Activated CD4-positive, alpha-beta T cell treated with anti-CD3 and anti-CD28 coated beads, Interleukin-2, Interleukin-4, amounts not matched to agents 100 ng/mL and 50 ng/mL, durations not matched to agents 16 hours and 8 hours (primary cell): ENCODE measurements around the gene ELOVL2.
A peak's percentile ranks its signal among the peaks of the same experiment; 100 is the strongest.
"Not testable (repeated sequence)": the region's sequence is repeated elsewhere in the genome, so short reads cannot be mapped to it uniquely, and the experiment has no call there.

Experiments used
- DNase-seq: peaks from one replicate; pipeline ENCODE4 v3.0.0-alpha.2; 2020; ENCODE audit warnings: low spot score

The ELOVL2 gene, protein sequence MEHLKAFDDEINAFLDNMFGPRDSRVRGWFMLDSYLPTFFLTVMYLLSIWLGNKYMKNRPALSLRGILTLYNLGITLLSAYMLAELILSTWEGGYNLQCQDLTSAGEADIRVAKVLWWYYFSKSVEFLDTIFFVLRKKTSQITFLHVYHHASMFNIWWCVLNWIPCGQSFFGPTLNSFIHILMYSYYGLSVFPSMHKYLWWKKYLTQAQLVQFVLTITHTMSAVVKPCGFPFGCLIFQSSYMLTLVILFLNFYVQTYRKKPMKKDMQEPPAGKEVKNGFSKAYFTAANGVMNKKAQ

DNA sequence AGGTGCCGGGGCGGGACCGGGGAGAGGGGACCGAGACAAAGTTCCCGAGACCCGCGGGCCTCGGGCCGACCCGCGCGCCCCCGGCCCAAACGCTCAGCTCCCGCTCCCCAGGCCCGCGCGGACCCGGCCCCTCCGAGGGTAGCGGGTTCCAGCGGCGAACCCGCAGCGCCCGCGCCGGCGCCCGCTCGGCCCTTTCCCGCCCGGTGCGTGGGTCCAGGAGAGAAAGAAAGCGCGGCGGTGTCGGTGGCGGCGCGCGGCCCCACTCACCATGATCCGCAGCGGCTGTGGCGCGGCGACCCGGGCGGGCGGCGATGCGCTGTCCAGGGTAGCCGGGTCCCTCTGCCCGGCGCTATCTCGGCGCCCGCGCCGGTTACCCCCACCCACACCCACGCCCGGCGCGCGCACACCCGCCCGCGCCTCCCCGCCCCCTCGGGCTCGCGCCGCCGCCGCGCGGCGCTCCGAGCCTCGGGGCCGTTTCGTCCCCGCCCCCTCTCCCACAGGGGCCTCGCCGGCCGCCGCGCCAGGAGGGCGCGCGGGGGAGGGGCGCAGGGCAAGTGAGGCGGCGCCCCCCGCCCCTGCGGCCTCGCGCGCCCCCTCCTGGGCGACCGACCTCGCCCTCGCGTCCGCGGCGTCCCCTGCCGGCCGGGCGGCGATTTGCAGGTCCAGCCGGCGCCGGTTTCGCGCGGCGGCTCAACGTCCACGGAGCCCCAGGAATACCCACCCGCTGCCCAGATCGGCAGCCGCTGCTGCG lies at the start of gene ELOVL2:
ELOVL2 (minus strand) TSS at position 345 of the 751 bp plus-strand sequence; CDS start at position 270, 75 bp downstream.
- peak; percentile 11 for DNase-seq

DNA sequence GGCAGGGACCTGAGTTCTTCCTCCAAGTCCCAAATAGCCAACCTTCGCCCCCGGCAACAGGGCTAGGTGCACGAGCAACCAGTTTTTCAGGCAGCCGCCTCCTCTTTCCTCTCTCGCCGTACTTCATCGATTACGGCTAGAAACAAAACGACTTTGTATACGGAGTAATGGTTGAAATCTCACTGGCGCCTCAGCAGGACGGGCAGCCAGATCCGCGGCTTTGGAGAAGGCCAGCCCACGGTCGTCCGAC lies 49.2 kb upstream of the ELOVL2 start:
- no peak for DNase-seq

DNA sequence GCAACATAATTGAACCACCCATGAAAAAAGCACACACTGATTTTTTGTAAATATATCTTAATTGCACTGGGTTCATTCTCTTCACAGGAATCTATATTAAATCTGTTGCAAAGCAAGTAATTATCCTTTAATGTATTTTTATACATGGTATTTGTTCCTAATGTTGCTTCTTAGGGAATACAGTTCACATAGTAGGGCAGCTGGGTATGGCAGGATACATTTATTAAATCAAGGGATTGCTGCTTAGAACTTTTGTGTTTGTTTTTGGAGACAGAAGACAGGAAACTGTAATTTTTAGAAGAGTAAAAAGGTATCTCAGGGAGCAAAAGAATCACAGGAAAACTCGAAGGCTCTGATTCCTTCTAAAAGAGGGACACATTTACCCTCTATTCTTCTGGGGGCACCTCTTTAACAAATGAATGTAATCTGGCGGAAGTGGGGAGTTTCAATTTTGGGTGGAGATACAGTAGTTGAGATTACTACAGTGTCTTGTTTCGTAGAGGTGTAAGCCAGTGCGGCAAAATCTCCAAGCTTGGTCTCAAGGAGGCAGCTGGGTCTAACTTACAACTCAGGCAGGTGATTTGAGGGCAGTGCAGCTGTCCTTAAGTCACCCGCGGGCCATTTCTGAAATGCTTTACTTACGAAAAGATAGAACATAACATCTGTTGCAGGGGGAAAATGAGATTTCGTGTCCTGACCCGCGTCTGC lies 48.7 kb upstream of the ELOVL2 start:
- peak; percentile 45 for DNase-seq

DNA sequence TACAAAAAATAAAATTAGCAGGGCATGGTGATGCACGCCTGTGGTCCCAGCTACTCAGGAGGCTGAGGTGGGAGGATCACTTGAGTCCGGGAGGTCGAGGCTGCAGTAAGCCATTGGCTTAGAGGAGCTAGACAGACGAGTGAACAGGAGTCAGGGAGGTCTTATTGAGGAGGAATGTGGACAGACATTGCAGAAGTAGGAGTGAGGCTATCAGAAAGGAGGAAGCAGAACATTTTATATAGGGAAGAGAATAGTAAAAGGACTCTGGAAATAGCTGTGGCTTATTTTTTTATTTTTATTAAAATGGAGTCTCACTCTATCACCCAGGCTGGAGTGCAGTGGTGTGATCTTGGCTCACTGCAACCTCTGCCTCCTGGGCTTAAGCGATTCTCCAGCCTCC lies 47.0 kb upstream of the ELOVL2 start:
- DNase-seq, result not testable (repeated sequence)

DNA sequence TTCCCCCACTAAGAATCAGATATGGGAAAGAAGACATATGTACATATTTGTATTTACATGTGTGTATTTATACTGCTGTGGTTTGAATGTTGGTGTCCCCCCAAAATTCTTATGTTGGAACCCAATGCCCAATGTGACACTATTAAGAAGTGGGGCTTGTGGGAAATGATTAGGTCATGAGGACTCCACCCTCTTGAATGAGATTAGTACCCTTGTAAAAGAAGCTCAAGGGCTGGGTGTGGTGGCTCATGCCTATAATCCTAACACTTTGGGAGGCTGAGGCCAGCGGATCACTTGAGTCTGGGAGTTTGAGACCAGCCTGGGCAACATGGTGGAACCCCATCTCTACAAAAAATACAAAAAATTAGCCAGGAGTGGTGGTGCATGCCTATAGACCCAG lies 45.6 kb upstream of the ELOVL2 start:
- DNase-seq, result no peak

DNA sequence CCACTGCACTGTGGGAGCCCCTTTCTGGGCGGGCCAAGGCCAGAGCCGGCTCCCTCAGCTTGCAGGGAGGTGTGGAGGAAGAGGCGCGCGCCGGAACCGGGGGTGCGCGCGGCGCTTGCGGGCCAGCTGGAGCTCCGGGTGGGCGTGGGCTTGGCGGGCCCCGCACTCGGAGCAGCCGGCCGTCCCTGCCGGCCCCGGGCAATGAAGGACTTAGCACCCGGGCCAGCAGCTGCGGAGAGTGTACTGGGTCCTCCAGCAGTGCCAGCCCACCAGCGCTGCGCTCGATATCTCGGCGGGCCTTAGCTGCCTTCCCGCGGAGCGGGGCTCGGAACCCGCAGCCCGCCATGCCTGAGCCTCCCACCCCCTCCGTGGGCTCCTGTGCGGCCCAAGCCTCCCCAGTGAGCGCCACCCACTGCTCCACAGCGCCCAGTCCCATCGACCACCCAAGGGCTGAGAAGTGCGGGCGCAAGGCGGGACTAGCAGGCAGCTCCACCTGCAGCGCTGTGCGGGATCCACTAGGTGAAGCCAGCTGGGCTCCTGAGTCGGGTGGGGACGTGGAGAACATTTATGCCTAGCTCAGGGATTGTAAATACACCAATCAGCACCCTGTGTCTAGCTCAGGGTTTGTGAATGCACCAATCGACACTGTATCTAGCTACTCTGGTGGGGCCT lies 43.2 kb upstream of the ELOVL2 start:
- DNase-seq, result not testable (repeated sequence)

DNA sequence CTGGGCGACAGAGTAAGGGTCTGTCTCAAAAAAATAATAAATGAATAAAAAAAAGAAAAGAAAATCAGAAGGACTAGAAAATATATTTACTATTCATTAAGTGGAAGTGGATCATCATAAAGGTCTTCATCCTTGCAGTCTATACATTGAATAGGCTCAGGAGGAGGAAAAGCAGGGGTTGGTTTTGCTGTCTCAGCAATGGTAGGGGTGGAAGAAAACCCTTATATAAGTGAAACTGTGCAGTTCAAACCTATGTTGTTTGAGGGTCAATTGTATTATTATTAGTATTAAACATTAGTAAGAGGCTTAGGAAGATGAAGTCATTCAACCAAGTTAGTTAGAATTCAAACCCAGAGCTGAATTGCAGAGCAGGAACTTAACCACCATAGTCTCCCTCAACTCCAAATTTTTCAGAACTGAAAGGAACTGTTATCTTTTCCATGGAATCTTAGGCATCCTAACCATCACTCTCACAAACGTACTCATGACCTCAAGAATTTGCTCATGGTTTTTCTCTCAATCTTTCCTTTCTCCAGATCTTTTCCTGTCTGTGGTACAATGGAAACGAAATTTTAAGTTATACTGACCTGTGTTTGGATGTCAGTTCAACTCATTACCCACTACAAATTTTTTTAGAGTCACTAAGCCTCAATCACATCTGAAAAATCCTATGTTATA lies 41.8 kb upstream of the ELOVL2 start:
- DNase-seq, result no peak

DNA sequence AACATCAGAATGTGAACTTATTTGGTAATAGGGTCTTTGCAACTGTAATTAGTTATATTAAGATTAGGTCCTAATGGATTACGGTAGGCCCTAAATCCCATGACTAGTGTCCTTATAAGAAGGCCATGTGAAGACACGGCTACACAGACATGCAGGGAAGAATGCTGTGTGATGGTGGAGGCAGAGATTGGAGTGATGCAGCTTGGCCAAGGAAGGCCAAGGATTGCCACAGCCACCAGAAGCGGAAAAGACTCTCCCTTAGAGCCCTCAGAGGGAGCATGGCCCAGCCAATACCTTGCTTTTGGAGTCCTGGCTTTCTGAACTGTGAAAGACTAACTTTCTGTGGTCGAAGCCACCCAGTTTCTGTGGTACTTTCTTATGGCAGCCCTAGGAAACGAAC lies 39.9 kb upstream of the ELOVL2 start:
- DNase-seq, result no peak

DNA sequence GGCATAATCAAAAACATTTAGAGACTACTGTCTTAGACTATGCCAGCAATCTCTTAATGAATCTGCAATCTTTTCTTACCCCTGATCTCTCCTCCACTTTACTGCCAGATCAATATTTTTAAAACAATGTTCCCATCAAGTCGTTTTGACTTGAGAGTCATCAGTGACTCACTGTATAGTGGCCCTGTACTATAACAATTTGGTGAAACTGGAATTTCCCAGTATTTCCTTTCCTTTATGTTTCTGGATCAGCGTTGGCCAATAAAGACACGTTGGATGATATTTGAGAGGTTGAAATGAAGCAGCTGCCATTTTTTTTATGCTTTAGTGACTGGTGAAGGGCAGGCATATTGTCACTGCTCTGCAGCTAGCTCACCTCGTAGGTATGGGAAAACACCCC lies 39.4 kb upstream of the ELOVL2 start:
- no peak for DNase-seq

DNA sequence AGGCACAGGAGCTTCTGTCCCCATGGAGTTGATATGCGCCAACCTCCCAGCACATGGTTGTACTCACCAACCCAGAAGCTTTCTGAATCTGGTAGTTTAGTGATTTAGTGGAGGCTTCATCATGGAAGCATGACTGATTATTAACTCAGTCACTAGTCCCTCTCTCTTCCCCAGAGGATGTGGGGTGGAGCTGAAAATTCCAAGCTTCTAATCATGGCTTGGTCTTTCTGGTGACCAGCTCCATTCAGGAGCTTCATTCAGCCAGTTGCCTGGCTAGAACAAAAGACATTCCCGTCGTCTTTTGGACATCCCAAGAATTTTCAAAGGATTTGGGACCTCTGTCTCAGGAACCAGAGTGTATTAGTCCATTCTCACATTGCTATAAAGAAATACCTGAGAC lies 36.2 kb upstream of the ELOVL2 start:
- no peak for DNase-seq

DNA sequence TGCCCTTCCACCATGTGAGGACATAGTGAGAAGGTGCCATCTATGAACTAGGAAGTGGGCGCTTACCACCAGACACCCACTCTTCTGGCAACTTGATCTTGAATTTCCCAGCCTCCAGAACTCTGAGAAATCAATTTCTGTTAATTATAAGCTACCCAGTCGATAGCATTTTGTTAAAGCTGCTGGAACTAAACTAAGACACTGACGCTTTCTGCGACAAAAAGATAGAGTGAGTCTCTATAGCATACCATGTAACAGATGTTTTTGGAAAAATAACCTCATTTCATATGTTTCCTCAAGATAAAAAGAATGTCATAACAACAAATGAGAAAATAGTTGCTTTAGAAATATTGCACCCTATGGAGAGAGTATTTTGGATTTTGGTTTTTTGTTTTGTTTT lies 34.2 kb upstream of the ELOVL2 start:
- DNase-seq, result no peak

DNA sequence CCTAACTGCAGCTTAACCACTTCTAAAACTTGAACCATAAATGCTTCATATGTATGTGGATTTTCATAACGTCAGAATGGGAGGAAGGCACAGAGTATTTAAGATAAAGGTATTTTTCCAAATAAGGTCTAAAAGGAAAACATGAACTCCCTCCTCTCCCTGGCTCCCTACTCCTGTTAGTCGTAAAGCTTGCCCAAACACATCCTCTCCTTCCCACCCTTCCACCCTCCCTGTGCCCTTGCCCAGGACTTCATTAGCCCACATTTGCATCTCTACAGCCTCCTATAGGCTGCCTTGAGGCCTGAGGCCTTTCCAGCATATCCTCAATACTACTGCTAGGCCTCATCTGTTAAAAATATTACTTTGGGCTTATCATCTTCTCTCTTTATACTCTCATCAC lies 32.4 kb upstream of the ELOVL2 start:
- DNase-seq, result no peak

DNA sequence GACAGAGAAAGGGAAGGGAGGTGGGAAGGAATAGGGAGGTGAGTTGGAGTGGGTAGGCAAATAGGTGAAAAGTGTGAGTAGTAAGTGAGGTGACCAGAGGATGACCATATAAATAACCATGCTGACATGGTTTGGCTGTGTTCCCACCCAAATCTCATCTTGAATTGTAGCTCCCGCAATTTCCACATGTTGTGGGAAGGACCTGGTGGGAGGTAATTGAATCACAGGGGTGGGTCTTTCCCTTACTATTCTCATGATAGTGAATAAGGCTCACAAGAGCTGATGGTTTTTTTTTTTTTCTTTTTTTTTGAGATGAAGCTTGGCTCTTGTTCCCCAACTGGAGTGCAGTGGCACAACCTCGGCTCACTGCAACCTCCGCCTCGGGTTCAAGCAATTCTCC lies 28.0 kb upstream of the ELOVL2 start:
- no peak for DNase-seq

DNA sequence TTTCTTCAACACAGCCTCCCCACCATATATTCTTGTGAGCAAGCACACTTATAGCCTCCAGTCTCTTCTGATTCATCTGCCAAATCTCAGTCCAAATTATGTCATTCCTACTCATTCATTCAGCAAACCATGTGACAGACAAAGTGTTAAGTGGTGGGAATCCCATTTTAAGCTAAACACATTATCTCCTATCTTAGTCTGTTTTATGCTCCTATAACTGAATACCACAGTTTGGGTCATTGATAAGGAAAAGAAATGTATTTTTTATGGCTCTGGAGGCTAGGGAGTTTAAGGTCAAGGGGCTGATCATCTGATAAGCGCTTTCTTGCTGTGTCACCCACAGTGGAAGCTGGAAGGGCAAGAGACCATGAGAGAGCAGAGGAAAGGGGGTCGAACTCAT lies 25.7 kb upstream of the ELOVL2 start:
- no peak for DNase-seq

DNA sequence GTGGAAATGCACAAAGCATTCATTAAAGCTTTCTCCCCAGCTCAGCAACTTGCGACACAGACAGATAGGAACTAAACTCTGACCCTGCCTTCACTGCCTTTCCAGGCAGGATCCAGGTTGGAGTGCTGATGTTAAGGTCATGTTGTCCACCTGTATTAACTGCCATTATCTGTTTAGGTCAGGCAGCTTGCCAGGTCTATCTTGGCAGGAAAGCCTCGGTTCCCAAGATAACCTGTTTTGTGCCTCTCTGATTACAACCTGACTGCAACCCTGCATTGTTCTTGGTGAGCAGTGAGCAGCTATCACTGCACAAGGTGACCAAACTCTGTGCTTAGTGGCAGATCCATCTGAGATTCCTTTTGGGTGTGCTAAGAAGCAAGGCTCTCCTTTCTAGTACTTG lies 23.2 kb upstream of the ELOVL2 start:
- DNase-seq, result no peak

DNA sequence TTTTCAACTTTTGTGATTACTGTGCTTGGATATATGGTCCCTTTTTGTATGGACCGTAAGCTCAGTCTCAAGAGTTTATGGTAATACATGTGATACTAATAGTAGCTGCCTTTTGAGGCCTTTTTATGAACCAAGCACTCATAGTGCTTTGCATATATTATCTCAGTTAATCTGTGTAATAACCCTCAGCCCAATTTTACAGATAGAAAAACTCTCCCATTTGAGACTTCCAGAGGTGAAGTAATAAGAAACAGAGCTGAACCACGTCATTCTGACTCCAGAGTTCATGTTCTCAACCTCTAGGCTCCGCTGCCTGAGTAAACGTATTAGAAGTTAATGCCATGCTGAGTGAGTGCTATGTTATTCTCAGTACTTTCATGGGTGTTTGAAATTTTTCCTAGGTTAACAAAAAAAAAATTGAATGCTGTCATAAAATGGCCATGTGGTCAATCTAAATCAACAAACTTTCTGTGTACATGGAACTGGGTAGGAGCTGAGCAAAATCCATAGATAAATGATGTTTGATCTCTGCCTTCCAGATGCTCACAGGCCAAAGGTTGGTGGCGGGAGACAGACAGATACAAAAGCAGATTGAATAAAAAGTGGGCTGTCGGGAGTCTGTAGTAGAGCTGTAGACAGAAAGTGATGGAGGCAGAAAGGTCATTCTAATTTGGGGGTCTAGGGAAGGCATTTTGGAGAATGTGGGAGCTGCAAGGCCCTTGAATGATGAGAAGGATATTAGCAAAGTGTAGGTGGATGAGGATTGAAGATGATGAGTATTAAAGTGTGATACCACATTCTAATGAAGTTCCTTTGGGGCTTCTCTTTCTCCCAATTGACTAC lies 22.6 kb upstream of the ELOVL2 start:
- no peak for DNase-seq

DNA sequence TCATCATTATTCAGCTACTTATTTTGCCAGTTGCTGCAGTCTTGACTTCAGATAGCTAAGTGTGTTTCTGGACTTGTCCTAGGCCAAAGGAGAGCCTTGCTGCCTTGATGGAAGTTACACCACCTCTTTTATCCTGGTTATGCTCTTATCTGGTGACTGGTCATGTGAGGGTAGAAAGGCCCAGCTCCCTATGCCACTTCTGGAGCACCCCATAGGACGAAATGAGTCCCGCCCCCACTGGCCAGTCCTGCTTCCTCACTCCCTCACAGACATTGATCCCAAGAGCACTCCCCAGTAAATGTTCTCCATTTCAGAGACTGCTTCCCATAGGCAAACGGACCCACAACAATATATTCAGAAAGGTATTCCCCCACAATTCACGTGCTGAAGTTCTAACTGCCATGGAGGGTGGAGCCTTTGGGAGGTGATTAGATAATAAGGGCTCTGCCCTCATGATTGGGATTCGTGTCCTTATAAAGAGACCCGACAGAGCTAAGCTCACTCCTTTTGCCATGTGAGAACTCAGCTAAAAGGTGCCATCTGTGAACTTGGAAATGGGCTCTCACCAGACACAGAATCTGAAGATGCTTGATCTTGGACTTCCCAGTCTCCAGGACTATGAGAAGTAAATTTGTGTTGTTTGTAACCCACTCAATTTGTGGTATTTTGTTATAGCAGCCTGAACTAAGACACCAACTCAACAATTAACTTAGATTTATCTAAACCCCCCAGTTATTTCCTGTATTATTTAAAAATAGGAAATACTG lies 21.5 kb upstream of the ELOVL2 start:
- DNase-seq, result no peak

DNA sequence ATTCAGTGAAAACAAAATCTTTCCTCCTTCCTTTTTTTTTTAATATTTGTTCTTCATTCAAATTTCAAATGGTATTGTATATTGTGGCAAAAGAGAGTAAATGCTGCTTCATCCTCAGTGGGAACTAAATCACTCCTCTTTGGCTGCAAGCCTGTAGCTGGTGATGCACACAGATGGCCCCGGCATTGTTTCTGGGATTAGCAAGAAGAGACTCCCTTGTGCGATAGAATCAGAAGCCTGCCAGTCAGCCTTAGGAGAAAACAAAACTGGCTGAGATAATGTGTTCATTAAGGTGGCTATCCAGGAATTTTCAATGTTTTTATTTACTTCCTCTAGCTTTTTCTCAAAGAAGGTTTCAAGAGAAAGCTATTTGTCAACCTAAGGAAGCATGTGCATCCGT lies 20.7 kb upstream of the ELOVL2 start:
- DNase-seq, result no peak

DNA sequence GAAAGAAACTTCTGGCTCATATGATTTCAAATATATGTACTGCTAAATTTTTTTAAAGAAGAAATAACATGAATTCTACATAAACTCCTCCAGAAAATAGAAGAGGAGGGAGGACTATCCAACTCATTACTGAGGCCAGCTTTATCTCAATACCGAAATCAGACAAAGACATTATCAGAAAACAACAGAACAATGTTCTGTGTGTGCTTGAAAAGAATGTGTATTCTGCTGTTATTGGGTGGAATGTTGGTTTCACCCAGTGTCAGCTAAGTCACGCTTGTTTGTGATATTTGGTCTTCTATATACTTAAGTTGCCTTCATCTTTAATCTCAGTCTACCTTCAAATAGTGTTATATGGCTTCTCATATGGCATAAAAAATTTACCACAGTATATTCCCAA lies 18.6 kb upstream of the ELOVL2 start:
- no peak for DNase-seq

DNA sequence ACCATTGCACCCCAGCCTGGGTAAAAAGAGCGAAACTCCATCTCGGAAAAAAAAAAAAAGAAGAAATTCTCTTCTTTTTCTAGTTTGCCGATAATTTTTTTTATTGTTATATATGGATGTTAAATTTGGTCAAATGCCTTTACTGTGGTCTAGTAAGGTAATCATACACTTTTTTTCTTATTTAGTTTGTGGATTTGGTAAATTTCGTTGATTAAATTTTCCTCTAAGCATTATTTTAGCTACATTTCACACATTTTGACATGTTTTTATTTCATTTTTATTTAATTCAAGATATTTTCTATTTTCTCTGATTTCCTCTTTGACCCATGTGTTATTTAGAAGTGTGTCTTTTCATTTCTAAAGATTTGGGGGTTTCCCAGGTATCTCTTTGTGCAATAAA lies 18.0 kb upstream of the ELOVL2 start:
- DNase-seq, result no peak

DNA sequence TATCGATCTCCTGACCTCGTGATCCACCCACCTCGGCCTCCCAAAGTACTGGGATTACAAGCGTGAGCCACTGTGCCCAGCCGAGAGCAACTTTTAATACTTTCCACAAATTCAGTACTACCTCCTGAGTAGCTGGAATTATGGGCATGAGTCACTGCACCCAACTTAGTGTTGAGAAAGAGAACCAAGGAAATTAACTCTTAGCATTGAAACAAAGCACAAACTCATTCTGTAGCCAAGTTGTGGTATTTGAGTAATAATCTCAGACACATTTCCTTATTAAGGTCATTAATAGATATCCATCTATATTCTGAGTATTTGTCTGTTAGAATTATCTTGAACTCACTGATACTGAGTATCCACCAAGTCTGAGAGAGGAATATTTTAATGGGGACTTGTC lies 14.3 kb upstream of the ELOVL2 start:
- DNase-seq, result no peak
